GM21390 (cell line): ENCODE data around the gene ATP5PB.
A peak's percentile ranks its signal among the peaks of the same experiment; 100 is the strongest.

Source experiments
- ATAC-seq: cut with Tn5 transposase; IDR thresholded peaks from one replicate; pipeline ENCODE4 v1.9.1; 2021; ENCODE audit not compliant: unreplicated experiment

Gene ATP5PB

DNA sequence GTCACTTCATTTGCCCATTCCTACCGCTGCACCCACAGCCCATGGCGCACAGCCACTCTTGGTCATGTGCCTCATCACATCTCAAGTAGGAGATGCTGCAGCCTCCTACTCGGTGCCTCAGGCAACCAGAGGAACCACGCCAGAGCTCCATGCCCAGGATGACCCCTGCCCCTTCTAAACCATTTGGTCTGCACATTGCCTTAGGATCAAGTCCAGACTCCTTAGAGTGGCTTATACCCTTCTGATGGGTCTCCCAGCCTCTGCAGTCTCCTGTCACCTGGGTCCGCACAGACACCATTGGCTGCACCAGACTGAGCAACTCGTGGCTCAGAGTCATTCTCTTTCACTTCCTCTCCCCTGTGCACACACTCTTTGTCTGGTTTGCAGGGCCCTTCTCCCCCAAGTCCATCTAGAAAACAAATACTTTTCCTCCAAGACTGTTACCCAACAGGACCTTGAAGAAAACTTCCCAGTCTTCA is 56.4 kb downstream of the ATP5PB start:
- ATAC-seq: peak; percentile 60

DNA sequence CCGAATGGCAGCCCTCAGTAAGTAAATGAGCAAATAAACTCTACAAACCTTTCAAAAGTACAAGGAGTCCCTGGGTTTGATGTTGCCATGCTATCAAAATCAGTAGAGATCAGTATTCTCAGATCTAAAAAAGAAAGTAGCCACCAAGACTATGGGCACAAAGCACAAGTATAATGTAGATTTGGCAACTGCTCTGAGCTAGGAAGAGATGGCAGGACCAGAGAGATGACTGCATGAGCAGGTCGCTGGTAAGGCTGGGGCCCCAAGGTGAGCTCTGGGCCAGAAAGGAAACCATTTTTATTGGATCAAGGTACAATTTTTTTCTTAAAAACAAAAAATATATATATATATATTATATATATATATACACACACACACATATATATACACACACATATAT is 57.3 kb downstream of the ATP5PB start:
- ATAC-seq: no peak

DNA sequence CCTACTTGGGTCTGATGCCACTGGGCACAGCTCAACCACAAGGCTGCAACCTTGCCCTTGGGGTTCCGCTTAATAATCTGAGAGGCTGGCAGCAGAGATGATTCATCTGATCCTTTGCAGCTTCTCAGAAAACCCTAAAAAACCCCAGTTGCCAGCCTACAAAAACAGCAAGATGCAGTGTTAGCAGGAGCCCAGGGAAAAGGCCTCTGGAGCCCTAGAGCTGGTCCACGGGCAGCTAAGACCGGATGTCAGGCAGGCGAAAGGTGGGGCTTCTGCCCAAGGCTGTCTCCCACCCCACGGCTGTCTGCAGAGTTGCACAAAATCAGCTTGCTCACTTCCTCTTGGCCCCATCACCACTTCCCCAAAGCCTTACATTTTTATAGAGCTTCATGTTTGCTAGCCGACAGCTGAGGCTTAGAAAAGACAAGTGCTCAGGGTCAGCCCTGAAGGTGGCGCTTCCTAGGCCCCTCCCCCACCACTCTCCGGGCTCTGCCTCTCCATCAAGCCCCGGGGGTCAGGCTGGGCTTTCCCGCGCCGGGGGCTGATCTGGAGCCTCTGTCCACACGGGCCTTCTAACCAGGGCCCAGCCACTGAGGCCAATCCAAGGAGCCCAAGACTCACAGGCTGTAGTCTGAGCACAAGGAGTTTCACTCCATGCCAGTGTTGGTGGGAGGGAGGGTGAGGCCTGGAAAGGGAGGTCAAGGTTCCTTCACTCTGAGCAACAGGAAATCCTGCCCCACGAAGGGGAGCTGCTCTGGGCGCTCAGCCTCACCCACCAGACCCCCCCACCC is 58.3 kb downstream of the ATP5PB start:
- peak; percentile 42 for ATAC-seq

DNA sequence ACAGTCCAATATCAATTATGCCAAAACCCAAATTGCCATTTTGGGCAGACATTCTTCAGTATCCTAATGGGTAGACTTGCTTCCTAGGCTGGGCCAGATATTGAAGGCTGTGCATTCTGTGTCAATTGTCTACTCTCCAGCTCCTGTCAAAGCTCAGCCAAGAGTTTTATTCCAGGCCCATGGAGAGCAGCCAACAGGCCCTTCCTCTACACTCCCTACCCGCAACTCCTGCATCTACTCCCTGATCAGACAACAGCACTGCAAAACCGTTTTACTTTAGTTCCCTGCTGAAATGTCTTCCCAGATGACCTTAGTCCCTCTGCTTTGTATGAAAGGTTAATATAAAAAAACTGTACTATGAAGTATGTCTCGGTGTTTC is 60.7 kb downstream of the ATP5PB start:
- ATAC-seq: no peak

DNA sequence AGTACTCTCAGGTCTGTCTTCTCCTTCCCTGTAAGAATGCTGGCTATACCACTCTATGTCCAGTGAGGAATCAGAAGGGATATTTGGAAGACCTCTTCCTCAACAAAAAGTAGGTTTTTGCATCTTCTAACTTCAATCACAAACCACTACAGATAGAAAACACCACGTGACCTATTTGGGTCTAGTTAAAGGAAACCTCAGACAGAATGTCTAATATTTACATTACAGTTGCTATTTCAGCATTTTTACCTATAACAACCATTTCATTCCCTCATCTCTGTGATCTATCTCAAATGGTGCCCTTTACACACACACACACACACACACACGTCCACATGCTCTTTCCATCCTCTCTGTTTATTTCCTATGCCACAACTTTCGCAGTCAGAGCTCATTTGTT is 62.1 kb downstream of the ATP5PB start:
- no peak for ATAC-seq
